HG03175 (cell line): ENCODE measurements around the gene TXNDC2.

Source experiments
- ATAC-seq: cut with Tn5 transposase; IDR thresholded peaks from one replicate; pipeline ENCODE4 v1.9.1; 2021; ENCODE audit warnings: mild to moderate bottlenecking, moderate library complexity; ENCODE audit not compliant: unreplicated experiment

TXNDC2 gene

DNA sequence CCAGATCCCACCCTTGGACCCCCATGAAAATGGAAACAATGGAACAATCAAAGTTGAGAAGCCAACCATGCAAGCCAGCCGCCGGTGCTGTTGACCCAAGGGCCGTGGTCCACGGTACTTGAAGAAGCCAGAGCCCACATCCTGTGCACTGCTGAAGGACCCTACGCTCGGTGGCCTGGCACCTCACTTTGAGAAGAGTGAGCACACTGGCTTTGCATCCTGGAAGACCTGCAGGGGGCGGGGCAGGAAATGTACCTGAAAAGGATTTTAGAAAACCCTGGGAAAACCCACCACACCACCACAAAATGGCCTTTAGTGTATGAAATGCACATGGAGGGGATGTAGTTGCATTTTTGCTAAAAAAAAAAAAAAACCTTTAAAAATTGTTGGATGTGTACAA, 26.5 kb upstream of the TXNDC2 start:
- ATAC-seq: no peak

DNA sequence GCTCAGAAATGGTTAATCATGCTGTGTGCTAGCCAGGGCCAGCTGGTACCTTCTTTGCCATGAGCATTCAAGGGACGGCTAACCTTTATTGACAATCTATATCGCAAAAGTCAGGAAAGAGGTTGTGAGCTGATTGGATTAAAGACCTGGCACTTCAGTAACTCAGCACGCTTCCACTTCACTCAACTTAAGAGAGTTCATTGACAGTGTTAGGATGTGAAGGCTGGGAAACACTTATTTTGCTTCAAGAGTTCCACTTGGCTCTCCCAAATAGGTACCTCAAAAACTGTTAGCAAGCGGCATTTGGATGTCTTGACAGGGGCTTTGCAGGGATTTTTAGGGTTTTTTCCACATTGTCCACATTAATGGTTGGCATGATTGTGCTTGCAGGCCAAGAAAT, 25.1 kb upstream of the TXNDC2 start:
- no peak for ATAC-seq

DNA sequence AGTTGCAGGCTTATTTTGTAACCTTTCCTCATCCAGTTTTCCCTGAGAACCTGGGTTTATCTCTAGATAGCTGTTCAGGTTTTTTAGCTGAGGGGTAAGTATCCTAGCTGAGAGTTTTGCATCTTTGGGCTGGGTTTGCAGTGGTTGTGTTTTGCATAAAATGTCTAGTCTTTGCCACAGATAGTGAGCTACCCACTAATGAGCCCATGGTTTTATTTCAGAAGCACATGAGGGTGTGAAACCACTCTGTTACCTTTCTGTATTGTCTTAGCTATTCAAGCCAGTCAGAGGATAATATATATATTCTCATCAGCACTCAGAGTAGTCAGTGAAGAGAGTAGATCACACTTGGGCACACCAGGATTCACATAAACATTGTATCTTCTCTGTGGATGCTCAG, 24.6 kb upstream of the TXNDC2 start:
- ATAC-seq: peak; percentile 95

- no peak for ATAC-seq
These were observed 23.8 kb upstream of the TXNDC2 start for GRCh38 chr18:9861933-9862332.

- no peak for ATAC-seq
These were observed 23.1 kb upstream of the TXNDC2 start for GRCh38 chr18:9862686-9863085.

DNA sequence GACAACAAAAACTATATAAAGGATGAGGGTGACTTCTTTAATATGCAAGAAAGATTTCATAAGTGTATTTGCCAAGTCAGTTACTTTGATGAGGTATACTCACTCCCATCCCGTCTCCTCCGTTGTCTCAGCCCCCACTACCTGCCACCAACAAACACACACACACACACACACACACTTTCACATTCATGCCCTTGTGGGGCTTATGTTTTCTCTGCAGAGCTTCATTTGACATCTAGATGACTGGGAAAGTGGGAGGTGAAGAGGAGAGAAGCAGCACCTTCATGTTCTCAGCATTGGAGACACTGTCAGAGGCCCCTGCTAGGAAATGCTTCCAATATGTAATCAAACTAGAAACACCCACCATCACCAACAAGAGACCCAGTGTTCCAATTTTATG, 22.5 kb upstream of the TXNDC2 start:
- no peak for ATAC-seq

DNA sequence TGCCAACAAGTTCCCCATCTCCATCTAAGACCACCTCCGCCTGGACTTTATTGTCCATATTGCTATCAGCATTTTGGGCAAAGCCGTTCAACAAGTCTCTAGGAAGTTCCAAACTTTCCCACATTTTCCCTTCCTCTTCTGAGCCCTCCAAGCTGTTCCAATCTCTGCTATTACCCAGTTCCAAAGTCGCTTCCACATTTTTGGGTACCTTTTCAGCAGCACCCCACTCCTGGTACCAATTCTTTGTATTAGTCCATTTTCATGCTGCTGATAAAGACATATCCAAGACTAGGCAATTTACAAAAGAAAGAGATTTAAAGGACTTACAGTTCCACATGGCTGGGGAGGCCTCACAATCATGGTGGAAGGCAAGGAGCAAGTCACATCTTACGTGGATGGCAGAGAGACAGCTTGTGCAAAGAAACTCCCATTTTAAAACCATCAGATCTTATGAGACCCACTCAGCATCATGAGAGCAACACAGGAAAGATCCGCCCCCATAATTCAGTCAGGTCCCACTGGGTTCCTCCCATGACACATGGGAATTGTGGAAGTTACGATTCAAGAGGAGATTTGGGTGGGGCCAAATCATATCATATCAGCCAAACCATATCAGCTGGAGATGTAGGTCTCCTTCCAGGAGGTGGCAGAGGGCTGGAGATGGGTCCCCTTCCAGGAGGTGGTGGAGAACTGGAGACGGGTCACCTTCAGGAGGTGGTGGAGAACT, 19.8 kb upstream of the TXNDC2 start:
- ATAC-seq: no peak

DNA sequence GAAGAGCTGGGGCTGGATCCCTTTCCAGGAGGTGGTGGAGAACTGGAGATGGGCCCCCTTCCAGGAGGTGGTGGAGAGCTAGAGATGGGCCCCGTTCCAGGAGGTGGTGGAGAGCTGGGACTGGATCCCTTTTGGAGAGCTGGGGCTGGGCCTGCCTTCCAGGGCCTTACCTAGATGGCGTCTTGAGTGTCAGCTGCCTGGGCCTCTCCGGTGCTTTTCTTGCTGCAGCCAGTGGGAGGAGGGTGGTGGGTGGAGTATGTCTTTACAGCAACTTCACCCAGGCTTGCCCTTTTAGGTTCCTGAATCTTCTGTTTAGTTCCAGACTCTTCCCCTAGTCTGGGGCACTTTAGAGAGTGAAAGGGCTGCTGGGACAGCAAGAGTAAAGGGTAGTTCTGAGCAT, 19.1 kb upstream of the TXNDC2 start:
- no peak for ATAC-seq

GRCh38 chr18:9867071-9867594, 18.6 kb upstream of the TXNDC2 start:
- ATAC-seq: no peak

- no peak for ATAC-seq
These were observed 16.7 kb upstream of the TXNDC2 start for GRCh38 chr18:9868857-9869714.

DNA sequence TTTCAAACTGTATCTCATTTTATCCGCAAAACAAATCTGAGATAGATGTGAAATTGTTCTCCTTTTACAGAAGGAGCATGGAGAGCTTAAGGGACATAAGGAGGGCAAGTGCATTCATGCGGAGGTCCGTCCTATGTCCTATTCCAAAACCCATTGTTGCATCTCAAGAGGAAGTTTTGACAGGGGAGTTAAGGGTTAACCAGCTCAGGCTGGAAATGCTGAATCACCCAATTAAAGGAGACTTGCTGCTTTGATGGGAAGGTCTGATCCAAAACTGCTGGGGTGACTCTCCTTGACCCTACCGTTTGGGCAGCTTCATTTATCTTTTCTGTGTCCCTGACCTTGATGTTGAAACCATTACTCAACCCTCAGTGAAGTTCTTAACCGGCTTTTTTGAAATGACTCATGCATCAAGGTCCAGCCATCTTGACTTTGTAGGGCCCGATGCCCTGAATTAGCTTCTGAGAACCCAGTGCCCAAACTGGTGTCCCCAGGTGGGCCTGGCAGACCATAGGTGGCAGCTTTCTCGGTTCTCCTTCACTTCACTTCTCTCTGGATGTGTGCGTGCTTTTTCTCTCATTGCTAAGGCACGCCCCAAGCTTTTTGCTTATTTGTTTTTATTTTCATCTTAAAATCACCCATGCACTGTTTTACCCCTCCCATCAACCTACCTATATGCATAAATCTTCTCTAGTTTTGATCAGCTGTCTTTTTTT, 15.9 kb upstream of the TXNDC2 start:
- no peak for ATAC-seq

- no peak for ATAC-seq
These were observed 15.3 kb upstream of the TXNDC2 start for GRCh38 chr18:9870431-9871008.

DNA sequence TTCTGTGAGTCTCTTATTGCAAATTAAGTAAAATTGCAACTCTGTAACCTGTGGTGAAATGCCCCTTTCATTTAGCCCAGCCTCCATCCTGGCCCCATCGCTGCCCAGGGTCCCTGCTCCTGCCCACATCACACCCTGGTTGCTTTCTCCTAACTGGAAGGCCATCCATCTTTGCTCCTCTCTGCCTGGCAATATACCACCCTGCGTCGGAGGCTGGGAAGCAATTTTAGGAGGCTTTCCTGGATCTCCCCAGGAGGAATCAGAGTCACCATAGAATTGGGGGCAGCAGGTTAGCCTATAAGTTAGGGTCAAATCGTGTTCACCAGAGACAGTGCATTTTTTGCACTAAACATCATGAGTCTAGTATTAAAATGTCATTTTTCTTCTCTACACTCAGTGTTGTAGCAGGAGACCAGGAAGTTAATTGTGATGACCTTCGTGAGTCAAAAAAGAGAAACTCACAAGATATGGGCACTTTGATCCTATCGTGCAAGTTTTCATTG, 14.5 kb upstream of the TXNDC2 start:
- ATAC-seq: no peak

- no peak for ATAC-seq
These were observed 12.9 kb upstream of the TXNDC2 start for GRCh38 chr18:9872823-9873222.

DNA sequence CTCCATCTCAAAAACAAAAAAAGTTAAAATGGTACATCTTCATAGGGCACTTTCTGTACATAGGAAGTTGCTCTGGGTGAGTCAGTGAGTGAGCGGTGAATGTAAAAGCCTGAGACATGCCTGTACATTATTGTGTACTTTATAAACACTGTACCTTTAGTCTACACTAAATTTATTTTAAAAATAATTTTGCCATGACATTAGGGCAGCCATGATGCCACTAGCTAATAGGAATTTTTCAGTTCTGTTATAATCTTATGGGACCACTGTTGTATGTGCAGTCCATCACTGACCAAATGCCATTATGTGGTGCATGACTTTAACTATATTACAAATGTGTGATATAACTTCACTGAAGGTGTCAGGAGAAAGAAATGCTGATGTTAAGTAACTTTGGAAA, 11.0 kb upstream of the TXNDC2 start:
- ATAC-seq: no peak

GRCh38 chr18:9876212-9876866, 9.4 kb upstream of the TXNDC2 start:
- ATAC-seq: no peak

DNA sequence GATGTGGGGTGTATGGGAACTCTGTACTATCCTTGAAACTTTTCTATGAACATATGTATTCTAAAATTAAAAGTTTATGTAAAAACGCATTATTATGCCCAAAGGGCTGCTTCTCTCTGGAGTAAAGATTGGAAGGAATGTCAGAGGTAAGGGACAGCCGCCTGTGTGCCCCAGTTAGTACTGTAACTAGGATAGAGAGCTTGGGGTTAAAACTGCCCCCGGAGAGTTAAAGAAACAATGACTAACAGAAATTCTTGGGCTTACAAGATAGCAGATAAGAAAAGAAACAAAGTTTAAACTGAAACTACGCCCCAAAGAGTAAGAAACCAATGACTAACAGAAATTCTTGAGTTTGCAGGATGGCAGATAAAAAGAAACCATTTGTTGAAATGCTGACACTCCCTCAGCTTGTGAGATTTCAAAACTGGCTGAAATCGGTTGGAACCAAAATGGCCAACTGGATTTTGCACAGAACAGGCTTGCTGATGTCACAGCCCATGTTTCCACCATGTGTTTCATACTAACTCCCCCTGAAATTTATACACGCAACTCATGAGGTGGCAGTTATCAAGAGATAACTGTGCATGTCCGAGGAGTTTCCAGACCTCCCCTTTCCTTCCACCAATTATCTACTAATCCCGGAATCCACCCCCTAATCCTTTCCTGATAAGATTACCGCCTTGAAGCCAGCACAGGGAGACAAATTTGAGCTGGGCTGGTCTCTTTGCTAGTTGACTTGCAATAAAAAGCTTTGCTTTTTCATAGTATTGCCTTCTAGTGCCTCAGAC, 8.7 kb upstream of the TXNDC2 start:
- ATAC-seq: no peak

DNA sequence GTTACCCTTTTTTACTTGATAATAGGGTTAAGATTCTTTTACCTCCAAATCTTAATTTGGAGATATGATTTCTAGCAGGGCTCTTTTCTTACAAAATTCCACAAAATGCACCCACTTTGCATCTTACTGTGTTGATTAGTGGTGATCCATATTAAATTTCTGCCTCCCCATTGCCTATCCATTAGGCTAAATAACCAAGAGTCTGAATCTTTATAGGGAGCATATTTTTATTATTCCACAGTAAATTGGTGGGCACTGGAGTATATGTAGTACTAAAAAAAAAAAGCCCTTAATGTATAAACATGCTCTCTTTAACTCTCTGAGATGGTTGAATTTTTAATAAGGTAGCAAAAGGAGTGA, 8.1 kb upstream of the TXNDC2 start:
- no peak for ATAC-seq

GRCh38 chr18:9878095-9878494, 7.7 kb upstream of the TXNDC2 start:
- no peak for ATAC-seq

DNA sequence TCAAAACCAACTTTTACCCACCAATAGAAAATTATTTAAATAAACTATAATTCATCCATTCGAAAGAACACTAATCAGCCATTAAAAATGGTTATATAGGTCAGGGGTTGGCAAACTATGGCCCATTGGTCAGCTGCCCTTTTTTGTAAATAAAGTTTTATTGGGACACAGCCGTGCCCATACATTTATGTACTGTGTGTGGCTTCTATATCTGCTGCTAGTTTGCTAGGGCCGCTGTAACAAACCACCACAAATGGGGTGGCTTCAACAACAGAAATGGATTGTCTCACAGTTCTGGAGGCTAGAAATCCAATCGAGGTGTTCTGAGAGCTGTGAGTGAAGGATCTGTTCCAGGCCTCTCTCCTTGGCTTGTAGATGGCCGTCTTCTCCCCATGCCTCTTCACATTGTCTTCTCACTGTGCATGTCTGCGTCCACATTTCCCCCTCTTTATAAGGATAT, 7.0 kb upstream of the TXNDC2 start:
- ATAC-seq: no peak
